ENCODE data around the gene FLT3LG.

Gene FLT3LG

DNA sequence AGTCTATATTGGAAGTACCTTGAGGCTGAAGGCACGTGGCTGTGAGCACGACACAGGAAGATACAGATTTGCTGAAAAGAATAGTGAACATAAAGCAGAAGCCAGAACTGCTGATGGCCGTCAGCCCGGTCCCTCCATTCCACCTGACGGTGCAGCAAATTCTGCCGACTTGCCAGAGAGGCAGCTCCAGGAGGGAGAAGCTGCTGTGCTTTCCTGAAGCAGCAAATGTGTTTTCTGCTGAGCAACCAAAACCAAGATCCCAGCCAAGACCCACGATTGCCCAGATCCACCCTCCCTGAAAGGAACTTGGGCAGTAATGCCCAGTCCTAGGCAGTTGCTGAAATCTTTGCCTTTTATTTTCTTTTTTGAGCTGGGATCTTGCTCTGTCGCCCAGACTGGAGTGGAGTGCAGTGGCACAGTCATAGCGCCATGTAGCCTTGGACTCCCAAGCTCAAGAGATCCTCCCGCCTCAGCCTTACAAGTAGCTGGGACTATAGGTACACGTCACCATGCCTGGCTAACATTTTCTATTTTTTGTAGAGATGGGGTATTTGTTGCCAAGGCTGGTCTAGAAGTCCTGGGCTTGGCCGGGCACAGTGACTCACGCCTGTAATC lies 46.8 kb downstream of the FLT3LG start:
- no peak for DNase-seq

DNA sequence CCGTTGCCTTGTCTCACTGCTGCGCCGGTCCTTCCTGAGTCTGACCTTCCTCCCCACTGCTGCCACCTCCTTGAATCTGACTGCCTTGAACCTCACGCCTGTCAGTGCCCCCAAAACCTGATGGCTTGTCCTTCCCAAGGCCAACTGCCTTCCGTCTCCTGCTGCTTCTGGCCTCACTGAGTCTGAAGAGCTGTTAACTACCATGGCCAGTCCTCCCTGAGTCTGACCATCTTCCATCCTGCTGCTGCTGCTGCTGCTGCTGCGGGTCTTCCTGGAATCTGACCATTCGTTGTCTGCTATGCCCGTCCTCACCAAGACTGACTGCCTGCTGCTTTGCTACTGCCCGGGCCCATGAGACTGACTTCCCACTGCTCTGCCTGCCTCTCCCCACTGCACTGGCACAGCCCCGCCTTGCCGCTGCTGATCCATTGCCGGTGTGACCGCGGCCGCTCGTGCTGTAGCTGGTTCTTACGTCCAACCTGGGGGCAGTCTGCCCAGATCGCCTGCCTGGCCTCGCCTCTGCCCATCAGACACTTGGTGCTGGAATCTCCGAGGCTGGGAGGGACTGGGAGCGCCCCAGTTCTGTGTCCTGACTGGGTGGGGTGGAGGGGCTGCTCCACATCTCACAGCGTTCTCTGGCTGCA lies 50.9 kb downstream of the FLT3LG start:
- no peak for DNase-seq

DNA sequence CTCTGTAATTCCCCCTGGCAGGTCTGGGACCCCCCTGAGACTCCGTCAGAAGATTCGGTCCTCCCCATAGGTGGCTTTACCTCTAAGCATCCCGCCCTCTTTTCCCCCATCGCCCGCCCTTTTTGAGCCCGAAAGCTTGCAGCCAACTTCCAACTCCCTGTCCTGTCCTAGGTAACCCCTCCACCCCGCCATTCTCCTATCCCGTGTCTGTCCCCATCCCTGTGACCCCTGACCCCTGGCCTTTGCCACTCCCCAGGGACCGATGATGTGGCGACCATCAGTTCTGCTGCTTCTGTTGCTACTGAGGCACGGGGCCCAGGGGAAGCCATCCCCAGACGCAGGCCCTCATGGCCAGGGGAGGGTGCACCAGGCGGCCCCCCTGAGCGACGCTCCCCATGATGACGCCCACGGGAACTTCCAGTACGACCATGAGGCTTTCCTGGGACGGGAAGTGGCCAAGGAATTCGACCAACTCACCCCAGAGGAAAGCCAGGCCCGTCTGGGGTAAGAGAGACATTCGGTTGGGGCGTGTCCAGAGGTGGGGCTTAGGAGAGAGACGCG lies 54.3 kb downstream of the FLT3LG start:
- DNase-seq: no peak

DNA sequence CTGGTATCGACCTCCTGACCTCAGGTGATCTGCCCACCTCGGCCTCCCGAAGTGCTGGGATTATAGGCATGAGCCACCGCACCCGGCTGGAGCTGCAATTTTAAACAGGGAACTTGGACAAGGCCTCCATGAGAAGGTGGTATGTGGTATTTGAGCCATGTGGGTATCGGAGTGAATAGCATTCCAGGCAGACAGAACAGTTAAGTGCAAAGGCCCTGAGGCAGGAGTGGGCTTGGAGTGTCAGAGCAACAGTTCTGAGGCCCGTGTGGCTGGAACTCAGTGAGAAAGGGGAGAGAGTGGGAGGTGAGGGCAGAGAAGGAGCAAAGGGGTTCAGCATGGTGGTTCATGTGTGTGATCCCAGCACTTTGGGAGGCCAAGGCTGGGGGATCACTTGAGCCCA lies 56.7 kb downstream of the FLT3LG start:
- DNase-seq: no peak

DNA sequence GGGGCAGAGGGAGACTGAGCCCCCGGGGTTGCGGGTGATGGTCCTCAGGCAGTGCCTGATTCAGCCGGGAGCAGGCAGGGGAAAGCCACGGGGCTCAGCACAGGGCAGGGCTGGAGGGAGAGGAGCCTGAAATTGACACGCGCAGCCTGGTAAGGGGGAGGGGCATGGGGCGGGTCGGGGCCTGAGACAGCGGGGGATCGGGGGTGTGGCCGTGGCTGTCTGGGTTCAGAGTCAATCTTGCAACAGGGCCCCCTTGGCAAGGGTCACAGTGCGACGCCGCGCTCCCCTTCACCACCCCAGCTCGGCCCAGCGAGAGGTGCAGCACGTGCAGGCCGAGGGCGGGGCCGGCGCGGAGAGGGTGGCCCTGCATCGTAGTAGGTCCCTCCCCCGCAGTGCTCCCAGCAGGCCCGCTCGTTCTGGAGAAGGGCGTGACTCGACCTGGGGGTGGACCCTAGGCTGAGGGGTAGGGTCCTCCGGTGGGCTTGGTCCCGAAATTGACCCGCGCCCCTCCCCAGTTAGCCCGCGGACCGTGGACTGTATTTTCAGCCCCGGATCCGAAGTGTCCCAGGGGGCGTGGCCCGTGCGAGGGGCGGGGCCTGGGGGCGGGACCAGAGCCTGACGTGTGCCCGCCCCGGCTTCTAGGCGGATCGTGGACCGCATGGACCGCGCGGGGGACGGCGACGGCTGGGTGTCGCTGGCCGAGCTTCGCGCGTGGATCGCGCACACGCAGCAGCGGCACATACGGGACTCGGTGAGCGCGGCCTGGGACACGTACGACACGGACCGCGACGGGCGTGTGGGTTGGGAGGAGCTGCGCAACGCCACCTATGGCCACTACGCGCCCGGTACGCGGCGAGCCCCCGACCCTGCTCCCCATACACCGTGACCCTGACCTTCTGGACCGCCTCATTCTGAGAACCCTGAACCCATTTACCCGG lies 59.8 kb downstream of the FLT3LG start:
- no peak for DNase-seq

DNA sequence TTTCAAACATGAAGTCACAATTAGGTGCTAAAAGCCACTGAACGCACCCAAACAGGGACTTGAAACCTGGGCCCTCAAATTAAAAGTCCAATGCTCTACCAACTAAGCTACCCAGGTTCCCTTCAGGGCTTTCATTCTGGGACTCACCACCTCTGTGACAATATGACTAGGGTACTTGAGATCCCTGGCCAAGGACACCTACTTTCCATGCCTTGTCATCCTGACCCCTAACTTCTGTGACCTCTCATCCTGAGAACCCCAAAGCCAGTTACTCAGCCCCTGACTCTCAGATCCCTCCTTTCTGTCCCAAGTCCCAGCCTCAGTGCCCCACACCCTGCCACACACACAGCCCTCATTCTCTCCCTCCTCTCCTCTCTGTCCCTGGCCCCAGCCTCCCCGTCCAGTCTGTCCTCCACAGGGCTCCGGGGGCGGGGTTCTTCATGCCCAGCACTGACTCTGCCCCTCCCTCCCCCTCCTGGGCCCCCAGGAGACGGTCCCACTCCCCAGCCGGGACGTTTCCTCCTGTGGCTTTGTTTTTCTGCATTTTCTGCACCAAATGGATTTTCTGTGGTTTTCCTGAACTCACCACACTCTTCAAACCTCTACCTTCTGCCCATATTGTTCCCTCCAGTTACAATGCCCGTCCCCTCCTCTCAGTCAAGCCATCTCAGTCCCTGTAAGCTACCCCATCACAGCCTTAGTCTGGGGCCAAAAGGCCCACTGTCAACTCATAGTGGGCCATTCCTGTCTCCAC lies 60.8 kb downstream of the FLT3LG start:
- no peak for DNase-seq

All from NCI-H1417 treated with DMSO at 0.1 percent for 48 hours (cell line).